ENCODE results near the gene KLF15.

The KLF15 gene

DNA sequence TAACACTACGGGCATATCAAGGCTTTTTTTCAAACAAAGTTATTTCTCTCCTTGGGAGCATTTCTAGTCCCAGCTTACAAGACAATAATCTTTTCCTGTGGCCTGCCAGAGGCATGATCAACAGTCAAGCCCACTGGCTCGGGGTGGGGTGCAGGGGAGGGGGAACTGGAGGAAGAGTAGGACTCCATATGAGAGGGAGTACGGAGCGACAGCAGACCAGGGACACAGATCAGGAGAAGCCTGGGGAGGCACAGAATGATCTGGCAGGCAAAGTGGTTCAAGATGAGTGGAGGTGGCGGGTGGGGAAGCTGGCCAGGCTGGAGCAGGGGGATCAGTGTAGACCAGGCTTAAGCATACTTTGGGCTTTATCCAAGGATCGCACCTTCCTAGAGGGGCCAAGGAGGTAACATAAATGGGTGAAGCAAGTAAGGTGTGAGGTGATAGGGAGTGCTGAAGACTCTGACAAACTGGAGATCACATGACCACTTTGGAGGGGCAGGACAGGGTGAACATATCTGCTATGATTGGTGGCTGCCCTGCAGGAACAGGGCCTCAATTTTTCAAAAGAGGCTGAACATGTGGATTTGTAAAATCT lies 37.4 kb downstream of the KLF15 start:
- no peak for ATAC-seq

DNA sequence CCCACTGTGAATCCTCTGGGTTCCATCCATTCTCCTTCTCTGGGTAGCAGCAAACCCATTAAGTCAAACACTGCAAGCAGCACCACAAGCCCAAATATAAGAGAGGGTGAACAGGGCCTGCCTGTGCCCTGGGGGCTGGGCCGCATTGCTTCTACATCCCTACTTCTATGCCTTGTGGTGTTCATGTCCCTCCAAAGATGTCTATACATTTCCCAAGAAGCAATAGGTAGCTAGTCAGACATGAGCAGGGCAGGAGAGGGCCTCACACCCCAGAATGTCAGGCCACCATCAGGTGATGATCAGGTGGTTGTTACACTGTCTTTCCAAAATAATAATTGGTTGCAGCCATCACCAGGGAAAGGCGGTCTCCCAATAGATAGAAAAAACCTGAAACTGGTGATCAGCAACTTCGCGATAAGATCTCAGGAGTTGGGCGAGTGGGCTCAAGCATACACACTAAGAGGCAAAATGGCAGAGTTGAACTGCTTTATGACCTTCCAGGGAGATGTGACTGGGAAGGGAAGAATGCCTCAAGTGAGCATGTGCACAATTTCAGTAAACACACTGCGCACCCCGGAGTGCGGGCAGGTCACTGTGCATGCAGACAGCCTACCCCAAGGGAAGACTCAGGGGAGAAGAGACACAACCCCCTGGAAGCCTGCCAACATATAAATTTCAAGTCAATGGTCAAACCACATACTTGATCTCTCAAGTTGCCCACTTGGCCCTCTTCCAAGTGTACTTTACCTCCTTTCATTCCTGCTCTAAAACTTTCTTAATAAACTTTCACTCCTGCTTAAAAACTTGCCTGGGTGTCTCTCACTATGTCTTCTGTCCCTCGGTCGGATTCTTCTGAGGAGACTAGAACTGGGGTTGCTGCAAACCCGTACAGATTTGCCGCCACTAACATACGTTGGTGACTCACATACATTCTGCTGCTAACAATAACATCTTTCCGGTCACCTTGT lies 39.9 kb downstream of the KLF15 start:
- no peak for ATAC-seq

DNA sequence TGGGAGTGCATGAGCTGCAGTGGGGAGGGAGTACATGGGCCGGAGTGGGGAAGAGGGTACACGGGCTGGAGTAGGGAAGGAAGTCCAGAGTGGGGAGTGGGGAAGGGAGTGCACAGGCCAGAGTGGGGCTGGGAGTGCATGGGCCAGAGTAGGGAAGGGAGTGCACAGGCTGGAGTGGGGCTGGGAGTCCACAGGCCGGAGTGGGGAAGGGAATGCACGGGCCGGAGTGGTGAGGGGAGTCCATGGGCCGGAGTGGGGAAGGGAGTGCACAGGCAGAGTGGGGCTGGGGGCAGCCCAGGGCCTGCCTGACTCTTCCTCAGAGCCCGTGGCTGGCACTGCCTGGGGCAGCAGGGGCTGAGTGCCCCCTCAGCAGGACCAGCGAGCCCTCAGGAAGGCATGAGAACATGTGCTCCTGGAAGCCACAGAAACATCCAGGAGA lies 40.7 kb downstream of the KLF15 start:
- ATAC-seq: no peak

DNA sequence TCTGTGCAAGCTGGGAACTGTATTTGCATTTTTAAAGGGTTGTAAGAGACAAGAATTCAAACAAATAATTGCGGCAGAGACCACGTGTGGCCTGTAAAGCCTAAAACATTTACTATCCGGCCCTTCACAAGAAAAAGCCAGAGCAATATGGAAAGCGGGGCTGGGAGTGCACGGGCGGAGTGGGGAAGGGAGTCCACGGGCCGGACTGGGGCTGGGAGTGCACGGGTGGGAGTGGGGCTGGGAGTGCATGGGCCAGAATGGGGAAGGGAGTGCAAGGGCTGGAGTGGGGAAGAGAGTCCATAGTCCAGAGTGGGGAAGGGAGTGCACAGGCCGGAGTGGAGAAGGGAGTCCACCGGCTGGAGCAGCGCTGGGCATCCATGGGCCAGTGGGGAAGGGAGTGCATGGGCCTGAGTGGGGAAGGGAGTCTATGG lies 41.2 kb downstream of the KLF15 start:
- ATAC-seq: no peak

DNA sequence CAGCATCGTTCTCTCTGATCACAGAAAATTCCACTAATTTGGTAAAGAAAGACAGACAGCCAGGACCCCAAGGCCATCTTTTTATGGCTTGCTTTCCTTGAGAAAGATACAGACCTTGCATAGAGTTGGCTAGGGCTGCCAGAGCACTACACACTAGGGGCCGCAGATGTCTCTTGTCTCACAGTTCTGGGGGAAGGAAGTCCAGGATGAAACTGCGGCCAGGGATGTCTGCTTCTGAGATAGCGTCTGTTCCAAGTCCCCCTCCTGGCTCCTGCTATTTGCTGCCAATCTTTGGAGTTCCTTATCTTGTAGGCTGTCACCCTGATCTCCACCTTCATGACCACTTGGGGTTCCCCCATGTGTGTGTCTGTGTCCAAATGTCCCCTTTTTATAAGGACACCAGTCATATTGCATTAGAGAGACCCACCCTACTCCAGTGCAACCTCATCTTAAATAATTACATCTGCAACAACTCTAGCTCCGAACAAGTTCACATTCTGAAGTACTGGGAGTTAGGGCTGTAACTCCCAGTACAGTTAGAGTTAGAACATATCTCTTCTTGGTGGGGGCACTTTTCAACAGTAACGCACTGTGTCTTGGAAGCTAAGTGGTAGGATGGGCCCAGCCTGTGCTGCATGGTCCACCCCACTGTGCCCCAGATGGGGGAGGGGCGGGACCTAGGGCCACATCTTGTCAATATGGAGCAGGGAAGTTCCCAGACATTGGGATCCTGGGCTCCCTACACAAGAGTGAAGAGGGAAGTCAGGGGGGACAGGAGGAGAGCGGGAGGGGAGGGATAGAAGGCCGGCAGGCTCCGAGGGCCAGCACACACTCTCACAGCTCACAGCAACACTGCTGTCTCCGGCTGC lies 42.2 kb downstream of the KLF15 start:
- ATAC-seq: no peak

DNA sequence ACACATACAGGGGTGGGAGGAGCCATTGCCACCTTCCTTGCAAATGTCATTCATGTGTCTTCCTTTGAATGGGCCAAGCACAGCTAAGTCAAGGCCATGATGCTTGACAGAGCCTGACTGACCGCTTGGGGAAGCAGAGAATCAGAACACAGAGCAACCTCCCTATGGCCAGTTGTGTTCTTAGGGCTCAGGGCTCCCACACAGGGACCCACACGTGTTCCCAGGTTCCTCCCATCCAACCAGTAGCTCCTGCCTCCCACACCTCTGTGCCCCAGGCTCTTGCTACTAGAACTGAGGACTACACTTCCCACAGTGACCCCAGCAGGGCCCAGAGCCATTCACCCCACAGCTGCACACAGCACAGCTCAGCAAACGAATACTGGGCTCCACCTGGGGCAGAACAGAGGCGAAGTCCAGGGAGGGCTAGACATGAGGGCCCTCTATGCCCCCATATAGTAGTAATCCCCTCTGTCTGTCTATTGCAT lies 42.9 kb downstream of the KLF15 start:
- ATAC-seq: no peak

DNA sequence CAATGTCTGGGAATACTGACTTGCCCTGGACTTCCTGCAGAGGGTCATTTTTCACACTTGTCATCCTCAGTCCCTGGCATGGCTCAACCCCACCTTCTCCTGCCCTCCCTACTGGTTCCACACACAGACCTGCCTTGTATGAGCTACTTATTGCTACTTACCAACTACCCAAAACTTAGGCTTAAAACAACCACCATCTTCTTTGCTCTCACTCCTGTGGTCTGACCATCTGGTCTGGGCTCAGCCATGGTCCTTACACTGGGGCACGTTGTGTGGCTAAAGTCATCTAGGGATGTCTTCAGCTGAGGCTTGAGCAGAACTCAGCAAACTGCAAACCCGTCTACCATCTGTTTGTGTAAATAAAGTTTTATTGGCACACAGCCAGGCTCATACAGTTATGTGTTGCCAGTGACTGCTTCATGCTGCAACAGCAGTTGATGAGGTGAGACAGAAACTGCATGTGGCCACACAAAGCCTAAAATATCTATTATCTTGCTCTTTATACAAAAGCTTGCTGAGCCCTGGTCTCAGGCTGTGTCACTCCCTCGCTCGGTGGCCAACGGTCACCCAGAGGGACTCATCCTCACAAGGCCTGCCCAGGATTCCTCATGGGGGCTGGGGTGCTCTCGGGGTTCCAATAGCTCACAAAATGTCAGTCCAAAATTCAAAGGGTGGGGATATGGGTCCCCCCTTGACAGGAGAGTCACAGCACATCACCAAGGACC lies 43.5 kb downstream of the KLF15 start:
- no peak for ATAC-seq

DNA sequence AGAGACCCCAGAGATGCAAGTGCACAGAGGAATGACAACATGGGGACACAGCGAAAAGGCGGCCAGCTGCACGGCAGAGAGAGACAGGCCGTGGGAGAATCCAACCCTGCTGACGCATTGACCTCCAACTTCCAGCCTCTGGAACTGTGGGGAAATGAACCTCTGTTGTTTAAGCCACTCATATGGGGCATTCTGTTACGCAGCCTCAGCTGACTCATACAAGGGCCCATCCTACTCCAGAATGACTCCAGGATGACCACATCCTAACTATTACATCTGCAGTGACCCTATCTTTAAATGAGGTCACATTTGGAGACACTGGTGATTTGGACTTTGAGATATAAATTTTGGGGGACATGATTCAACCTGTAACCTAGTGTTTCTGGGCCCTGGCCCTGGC lies 44.0 kb downstream of the KLF15 start:
- ATAC-seq: no peak

DNA sequence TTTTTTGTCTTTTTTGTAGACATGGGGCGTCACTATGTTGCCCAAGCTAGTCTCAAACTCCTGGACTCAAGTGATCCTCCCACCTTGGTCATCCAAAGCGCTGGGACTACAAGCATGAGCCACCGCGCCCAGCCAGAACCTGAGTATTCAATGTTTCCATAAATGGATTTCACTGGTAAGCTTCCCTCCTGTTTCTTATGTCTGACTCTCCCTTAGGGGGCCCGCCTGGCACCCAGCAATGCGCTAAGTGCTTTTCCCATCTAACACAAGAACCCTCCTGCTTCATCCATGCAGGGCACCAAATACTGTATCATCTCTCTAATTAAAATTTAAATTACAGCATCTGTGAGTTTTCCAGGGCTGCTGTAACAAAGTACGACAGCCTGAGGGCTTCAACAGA lies 44.9 kb downstream of the KLF15 start:
- no peak for ATAC-seq

DNA sequence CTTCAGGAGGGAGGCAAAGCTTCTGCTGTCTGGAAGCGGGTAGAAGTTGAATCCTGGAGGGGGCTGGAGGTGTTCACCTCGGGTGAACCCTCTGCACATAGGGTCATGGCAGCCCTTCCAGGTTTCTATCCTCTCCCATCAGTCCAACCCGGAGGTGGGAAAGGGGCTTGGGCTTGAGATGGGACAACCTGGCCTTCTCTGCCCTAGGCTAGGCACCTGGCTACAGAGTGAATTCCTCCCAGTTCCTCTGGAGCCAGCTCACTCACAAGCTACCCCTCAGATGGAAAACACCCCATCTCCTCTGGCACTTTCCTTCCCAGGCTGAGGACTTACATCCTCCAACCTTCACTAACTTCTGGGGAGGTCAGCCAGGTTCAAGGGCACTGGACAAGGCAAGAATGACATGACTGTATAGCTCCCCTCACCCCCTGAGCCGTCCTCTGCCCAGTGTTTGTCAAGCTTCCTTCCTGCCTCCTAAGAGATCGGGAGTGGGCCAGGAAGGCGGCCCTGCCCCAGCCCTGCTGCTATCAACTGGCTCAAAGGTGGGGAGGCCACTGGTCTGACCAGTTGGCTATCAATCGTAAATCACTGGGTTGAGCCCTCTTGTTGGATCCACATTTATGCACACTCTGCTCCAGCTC lies 45.8 kb downstream of the KLF15 start:
- no peak for ATAC-seq

DNA sequence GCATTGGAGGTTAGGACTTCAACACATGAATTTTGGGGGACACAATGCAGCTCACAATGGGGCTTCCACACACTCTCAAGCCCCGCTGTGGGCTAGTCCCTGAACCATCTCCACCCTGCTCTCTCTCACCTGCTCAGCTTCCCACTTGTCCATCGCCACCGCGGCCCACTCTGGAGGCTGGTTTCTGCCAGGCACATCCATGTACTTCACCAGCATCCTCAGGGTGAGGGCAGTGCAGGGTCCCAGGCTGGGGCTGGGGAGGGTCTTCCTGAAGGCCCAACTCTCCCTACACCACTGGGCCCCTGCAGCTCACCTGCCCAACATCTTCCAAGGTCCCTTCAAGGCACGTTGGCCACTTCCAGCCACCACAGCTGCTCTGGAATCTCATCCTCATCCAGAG lies 46.4 kb downstream of the KLF15 start:
- no peak for ATAC-seq

DNA sequence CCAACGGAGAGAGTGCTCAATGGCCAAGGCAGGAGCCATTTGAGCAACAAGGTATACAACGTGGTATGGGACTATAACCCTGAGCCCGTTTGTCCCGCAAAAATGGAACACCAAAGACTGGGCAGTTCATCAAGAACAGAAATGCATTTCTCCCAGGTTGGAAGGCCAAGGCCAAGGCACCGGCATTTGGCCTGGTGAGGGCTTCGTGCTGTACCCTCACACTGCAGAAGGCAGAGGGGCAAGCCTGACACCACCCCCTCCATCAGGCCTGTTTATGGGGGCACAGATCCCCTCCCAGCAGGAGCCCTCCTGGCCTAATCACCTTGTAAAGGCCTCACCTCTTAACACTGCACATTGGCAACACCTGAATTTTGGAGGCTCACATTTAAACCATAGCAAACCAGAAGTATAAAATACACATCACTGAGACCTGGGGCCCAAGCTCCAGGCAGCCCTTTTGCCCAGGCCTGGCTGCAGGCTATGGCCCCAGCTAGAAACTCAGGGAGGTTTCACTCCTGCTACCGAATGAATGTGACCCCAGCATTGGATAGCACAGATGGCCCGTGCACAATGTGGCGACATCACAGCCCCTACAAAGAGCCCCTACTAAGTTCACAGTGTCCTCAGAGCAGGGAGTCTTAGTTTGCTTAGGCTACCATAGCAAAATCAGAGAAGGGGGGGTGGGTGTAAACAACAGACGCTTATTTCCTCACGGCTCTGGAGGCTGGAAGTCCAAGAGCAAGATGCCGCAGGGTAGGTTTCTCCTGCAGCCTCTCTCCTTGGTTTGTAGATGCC lies 47.1 kb downstream of the KLF15 start:
- ATAC-seq: no peak

DNA sequence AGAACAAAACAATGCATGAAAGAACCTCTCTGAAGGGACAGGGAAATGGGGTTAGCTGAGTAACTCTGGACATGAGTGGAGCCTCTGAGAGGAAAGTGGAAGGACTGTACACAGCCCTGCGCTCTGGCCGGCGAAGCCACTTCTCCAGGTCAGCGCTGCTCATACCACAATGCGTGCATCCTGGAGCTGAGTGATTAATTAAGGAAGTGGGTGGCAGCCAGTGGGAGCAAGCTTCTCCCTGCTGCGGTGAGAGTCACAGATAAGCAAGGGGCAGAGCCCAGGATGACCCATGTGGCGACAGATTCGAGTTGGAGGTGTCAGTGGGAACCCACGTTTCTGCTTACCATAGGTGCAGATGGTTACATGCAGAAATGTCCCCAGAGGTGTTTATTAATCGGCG lies 48.0 kb downstream of the KLF15 start:
- ATAC-seq: no peak

DNA sequence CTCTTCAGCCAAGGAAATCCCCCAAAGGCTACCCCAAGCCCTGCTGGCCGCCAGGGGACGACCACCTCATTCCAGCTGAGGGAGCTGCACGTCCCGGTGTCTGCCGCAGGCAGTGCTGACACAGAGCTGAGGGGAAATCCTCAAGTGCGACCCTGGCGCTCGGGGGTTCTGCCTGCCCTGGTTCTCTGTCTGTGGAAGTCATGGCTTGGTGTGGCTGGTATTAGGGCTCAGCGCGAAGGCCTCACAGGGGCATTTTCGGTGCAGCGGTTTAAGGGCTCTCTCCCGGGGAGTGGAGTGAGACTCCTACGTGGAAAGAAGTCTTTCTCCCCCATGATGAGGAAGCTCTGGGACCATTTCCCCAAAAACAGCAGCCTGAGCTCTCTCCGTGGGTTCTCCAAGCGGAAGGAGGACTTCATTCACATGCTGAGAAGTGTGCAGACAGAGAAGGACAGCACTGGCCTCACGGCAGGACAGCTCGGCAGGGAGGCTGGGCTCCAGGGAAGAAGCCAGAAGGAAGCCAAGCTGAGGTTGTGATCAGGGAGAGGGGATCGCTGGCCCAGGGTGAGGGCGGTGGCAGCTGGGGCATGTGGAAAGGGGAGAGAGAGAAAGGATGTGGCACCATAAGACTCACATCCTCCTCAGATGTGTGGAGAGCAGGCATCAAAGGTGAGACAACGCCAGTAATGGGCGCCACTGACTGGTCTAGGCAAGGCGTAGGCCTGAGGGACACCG lies 48.6 kb downstream of the KLF15 start:
- ATAC-seq: no peak

DNA sequence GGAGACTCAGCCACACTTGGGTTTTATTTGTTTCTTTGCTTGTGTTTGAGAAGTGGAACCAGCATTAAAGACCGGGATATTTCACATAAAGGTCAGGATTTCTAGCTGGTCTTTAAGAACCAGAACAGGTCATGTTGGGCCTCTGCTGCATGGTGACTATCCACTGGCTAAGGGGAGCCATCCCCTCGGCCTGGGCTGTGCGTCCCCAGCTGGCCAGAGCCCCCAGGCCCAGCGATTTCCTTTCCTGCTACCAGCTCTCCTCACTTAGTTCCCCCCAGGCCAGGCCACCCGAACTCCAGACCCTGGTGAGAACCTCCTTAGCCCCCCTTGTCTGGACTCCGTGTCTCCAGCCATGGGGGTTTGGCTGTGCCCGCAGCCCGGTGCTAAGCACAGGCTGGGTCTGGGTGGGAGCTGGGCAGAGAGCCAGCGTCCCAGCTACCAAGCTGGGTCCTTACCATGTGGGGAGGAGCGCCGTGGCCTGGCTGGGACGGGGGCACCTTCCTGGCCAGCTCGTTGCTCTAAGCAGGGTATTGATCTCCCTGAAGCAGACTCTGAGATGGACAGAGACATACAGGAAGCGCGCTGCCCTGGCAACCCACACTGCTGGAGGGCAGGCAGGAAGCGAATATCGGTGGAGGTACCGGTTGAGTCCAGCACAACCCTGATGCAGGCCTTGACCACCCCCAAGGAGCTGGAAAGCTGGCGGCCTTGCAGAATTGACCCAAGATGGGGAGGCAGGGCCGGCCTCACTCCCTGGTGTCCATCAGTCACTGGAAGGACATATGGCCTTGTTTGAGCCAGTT lies 49.4 kb downstream of the KLF15 start:
- no peak for ATAC-seq

DNA sequence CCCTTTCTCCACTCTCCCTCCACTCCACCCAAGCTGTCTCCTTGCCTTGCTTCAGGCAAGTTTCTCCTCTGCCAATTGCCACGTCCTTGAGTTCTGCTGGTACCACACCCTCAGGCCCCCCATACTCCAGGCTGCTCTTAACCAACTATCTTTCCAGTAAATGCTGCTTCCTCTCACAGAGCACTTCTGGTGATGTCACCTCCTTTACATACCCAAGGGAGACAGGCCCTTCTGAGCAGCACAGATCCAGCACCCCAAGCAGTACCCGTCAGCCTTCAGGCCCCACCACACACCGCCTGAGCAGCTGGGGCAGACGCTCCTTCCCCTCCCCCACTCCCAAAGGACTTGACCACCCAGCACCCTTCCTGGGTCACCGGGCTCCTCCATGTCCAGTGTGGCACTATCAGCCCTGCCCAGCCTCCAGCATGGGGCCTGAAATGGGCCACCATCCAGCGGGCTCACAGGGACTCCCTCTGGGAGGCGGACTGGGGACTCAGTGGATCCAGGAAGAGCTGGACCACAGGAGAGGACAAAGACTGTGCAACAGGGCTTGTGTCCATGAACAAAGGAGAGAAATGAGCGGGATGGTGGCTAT lies 50.2 kb downstream of the KLF15 start:
- ATAC-seq: no peak

DNA sequence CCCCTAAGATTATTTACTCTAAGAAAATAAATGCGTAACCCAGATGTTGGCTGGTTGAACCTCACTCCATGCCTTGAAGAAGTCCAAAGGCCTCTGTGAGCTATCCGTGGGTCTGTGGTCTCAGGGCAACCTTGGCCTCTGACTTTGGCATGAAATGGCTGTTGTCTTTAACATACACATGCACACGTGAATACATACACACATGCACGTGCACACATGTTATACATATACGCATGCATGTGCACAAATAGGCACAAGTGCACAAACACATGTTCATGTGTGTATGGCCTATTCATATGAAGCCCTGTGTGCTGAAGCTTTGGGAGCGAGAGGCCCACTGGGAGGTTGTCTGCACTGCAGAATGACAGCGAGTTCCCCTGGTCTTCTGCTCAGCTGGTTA lies 50.8 kb downstream of the KLF15 start:
- no peak for ATAC-seq

DNA sequence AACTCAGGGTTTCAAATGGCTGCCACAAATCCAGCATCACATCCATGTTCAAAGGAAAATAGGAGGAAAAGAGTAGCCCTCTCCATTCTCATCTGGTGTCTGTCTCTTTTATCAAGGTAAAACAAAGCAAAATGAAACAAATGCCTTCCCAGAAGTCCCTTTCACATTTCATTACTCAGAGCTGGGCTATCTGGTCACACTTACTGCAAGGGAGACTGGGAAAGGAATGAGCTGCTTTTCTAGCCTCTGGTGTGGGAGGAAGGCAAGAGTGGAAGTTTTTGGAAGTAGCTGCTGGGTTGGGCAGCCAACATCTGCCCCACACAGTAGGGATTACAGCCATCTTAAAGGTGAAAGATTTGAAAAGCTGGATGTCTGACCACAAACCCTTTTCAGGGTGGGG lies 51.8 kb downstream of the KLF15 start:
- no peak for ATAC-seq

DNA sequence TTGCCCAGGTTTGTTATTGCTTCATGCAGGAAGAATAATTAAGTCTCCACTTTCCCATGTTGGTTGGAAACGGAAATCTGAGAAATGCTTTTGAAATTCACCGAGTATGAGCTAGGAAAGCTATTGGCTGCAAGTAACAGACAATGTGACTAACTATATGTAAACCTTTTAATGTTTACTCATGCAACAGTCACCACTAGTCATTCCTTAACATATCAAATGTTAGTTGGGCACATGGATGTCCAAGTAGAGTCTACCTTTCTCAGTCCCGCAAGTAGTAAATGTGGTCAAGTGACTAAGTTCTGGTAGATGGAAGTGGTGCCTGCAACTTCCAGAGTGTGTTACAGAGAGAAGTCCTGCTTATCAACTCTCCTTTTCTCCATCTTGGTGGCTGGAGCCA lies 52.5 kb downstream of the KLF15 start:
- no peak for ATAC-seq
